LoVo (cell line): ENCODE data around the gene ADGRF4.

Experiments
- DNase-seq: peaks from one replicate; pipeline ENCODE4 v3.0.0-alpha.2; 2016; ENCODE audit warnings: low spot score

The ADGRF4 gene

DNA sequence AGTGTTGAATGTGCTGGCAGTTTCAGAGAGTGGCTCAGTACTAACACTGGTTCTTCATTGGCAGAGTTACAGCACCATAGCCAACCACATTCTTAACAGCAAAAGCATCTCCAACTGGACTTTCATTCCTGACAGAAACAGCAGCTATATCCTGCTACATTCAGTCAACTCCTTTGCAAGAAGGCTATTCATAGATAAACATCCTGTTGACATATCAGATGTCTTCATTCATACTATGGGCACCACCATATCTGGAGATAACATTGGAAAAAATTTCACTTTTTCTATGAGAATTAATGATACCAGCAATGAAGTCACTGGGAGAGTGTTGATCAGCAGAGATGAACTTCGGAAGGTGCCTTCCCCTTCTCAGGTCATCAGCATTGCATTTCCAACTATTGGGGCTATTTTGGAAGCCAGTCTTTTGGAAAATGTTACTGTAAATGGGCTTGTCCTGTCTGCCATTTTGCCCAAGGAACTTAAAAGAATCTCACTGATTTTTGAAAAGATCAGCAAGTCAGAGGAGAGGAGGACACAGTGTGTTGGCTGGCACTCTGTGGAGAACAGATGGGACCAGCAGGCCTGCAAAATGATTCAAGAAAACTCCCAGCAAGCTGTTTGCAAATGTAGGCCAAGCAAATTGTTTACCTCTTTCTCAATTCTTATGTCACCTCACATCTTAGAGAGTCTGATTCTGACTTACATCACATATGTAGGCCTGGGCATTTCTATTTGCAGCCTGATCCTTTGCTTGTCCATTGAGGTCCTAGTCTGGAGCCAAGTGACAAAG is 17.0 kb upstream of the ADGRF4 start:
- no peak for DNase-seq

- DNase-seq, result no peak
Observed at GRCh38 chr6:47686411-47686810, 12.0 kb upstream of the ADGRF4 start.

DNA sequence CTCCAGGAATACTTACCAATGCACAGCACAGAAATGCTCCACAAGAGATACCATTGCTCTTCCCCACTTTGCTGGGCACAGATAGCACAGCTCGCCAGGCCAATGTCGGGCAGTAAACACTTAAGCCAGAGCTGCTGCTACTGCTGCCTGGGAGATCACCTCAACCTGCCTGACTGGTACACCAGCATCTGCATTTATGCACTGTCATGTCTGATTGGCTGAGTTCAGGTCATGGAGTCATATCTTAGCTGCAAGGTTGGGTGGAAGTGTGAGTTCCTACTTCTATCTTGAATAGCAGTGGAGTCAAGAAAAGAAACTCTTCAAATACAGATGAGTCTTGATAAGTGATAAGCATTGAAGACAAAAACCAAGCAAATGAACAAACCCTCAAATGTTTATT is 10.9 kb upstream of the ADGRF4 start:
- no peak for DNase-seq

DNA sequence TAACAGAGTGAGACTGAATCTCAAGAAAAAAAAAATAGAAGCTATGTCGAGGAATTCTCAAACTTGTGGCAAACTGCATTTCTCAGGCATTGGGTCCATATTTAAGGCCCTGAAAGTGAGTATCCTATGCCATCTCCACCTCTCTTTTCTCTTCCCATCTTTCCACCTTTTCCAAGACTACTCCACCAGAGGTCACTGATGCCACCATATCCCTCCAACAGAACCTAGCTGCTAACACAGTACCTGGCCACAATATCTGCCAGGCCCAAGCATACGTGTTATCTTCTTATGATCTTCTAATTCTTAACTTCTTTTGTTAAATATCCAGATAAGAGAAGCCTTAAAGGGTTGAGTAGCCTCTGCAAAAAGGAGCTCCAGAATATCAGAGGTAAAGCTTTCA is 8.2 kb upstream of the ADGRF4 start:
- DNase-seq, result no peak

DNA sequence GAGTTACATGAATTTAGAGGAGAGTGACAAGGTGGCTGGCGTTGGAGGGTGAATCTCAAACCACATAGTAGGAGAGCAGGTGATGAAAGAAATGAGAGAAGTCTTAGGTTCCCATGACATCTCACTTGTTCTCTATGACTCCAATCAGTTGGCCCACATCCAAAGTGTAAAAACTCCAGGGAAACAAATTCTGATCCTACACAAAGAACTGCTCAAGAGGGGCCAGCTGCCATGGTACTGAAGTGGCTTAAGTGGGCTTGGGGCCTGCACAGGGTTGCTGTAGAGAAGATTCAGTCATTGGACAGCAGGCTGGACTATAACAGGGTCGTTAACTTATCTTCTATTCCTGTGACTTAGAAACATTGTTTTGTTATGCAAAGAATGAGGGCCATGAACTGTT is 7.6 kb upstream of the ADGRF4 start:
- DNase-seq, result no peak

DNA sequence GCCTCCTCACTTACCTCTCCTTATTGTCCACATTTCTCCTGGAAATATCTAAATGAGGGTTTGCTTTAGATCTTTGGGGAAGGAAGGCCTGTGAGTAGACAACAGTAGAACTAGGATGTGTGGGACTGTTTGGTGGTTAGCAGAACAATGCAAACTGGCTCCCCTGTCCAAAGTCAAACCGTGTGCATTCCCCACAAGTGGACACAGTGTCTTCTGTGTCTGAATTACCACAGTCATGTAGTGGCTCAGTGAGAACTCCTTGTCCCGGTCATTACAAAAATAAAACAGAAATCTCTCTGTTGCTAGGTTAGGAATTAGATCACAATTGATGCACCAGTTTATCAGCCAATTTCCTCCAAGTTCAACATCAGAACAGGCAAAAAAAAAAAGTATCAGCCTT is 455 bp upstream of the ADGRF4 start:
- no peak for DNase-seq

GRCh38 chr6:47700053-47700452 is 1.7 kb downstream of the ADGRF4 start:
- peak; percentile 31 for DNase-seq

DNA sequence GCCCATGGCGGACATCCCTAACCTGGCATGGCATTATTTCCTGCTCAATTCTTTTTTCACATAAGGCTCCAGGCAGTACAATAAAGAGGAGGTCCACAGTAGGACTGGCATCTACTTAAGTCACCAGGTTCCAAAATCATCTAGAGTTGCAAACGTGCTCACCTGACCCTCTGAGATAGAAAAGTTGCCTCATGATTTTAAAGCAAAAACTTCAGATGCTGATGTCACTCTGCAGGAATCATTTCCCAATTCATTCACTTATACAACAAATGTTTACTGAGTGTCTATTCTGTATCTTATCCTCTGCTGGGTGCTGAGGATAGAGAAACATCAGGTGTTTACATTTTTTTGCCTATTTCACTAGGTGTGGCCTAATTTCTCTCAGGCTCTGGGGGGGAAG is 2.2 kb downstream of the ADGRF4 start:
- no peak for DNase-seq

- peak; percentile 63 for DNase-seq
Observed at GRCh38 chr6:47701363-47701762, 3.0 kb downstream of the ADGRF4 start.

GRCh38 chr6:47709160-47709559 is 10.8 kb downstream of the ADGRF4 start:
- no peak for DNase-seq

DNA sequence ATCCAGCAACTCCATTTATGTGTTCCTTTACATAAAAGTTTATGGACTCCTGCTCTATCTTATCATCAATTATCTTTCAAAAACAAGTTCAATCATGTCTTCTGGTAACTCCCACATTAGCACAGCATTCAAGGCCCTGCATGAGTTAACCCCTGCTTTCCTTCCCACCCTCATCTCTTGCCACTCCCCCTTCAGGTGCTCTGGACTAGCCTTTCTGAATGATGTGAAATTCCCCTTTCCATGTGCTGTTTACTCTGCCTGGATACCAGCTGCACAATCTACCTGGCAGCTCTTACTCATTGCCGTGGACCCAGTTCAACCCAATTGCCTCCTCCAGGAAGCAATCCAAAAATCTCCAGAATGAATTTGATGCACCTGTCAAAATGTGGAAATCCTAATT is 11.9 kb downstream of the ADGRF4 start:
- DNase-seq, result no peak

GRCh38 chr6:47713200-47713599 is 14.8 kb downstream of the ADGRF4 start:
- no peak for DNase-seq

GRCh38 chr6:47714802-47715201 is 16.4 kb downstream of the ADGRF4 start:
- no peak for DNase-seq

DNA sequence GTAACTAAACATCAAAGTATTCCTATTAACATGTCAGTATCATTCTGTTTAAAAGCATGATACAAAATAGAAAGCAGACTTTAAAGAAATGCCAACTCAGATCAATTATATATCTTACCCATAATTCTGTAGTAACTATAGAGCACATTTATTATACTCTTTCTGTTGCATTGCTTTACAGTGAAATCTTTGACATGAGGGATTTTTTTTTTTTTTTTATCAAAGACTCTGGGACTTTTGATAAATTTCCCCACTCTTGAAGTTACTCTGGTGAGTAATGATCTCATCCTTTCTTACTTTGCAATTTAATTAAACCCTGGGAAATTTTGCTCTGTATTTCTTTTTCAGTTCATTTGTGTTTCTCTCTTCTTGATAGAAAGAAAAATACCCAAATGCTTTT is 17.4 kb downstream of the ADGRF4 start:
- DNase-seq, result no peak

DNA sequence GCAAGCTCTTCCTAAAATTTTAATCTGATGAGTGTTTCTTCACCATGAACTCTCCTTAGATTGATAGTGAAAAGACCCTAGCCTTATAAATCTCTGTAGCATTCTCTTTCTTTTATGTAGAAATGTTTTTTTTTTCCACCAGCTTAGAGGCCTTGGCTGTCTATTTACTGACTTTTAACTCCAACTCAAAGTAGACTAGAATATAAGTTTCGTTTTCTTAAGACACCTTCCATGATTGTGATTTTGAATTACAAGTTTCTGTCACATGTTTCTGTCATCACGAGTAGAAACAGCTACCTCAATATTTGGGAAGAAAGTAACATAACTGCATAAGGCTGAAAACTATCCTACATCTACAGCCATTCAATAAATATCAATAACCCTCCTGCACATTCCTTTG is 17.8 kb downstream of the ADGRF4 start:
- DNase-seq, result no peak

DNA sequence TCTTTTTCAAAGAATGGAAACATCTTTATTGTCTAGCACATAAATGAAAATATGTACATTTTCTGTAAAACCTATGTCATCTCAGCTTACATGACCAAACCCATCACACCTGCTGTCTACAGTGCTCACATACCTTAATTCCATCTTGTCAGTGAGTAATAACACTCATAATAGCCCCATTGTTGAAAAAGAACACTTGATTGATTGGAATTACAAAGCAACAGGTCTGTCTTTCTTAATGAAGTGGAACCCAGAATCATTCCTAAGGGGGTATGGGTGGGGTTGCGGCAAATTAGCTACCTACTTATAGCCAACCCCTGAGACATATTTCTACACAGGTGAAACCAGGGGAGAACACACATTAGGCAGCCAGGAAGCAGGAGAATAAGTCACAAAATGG is 20.2 kb downstream of the ADGRF4 start:
- no peak for DNase-seq

- DNase-seq, result no peak
Observed at GRCh38 chr6:47721189-47721588, 22.8 kb downstream of the ADGRF4 start.

- DNase-seq, result peak; percentile 16
Observed at GRCh38 chr6:47722194-47722593, 23.8 kb downstream of the ADGRF4 start.

DNA sequence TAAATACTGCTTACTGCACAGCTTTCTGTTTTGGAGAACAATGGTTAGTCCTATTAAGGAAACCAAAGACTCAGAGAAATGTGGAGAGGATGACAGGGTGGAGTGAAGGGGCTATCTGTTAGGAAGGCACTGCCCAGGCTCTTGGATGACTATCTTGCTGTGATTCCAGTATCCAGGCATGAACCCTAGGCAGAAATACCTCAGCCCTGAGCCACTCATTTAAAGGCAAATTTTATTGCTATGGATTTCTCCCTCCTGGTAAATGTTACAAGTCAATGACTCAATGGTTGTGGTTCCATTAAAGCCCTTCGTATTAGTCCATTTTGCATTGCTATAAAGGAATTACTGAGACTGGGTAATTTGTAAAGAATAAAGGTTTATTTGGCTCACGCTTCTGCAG is 25.9 kb downstream of the ADGRF4 start:
- DNase-seq, result no peak

DNA sequence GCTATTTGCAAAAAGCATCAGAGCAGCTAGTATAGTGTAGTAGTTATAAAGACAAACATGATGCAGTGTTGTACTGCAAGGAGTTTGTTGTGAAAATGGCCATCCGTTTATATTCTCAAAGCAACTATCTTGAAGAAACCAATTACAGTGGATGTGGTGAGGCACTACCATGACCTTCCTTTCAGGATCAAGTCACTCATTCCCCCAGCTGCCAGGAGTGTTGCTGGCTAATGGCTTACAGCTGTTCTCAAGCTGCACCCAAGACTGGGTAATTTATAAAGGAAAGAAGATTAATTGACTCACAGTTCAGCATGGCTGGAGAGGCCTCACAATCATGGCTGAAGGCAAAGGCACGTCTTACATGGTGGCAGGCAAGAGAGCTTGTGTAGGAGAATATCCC is 29.0 kb downstream of the ADGRF4 start:
- DNase-seq, result no peak

GRCh38 chr6:47729019-47729418 is 30.6 kb downstream of the ADGRF4 start:
- DNase-seq, result no peak

DNA sequence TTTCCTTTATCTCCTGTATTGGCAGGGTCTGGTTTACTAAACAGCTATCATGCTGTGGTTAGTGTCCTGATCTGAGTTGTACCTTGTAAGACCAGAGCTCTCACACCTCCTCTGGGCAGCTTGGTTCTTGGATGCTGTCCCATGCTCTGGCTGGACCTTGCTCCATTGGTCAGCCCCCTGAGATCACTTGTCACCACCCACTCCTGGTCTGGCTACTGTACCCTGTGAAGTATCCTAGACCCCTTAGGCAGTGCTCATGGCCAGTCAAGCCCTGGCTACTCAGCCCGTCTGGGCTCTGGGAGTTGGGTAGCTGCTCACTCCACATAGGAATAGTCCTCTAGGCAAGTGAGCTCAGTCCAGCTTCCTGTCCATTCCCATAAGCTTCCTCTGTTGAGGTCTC is 31.1 kb downstream of the ADGRF4 start:
- DNase-seq, result no peak

- DNase-seq, result peak; percentile 49
Observed at GRCh38 chr6:47733879-47734558, 35.6 kb downstream of the ADGRF4 start.
